HUES48 (cell line): Measurements from ENCODE around the gene TSPAN9.

ENCODE experiments used
- H3K27ac ChIP-seq: one replicate; pipeline ENCODE4 v1.7.0; 2013; ENCODE audit warnings: low read depth, low read length, inconsistent platforms
- H3K27me3 ChIP-seq: 2 replicates; pipeline ENCODE4 v1.6.1; 2013; ENCODE audit warnings: mild to moderate bottlenecking, low read length; ENCODE audit not compliant: control insufficient read depth, insufficient read depth
- H3K36me3 ChIP-seq: 2 replicates; pipeline ENCODE4 v1.6.1; 2013; ENCODE audit warnings: low read length; ENCODE audit not compliant: control insufficient read depth, insufficient read depth
- H3K4me1 ChIP-seq: 2 replicates; pipeline ENCODE4 v1.6.1; 2013; ENCODE audit warnings: mild to moderate bottlenecking, low read length; ENCODE audit not compliant: control insufficient read depth, insufficient read depth
- H3K4me3 ChIP-seq: 2 replicates; pipeline ENCODE4 v1.5.1; 2013; ENCODE audit warnings: mild to moderate bottlenecking, low read depth, low read length
- H3K9ac ChIP-seq: 2 replicates; pipeline ENCODE4 v1.6.1; 2013; ENCODE audit warnings: mild to moderate bottlenecking, low read depth, low read length, moderate library complexity
- H3K9me3 ChIP-seq: 2 replicates; pipeline ENCODE4 v1.6.1; 2013; ENCODE audit warnings: low read length; ENCODE audit not compliant: control insufficient read depth, insufficient read depth

TSPAN9 gene

GRCh38 chr12:3261782-3262359 lies 184.7 kb downstream of the TSPAN9 start:
- Histone ChIP-seq H3K36me3 (no peaks in the 10 kb centered on the region), H3K4me1 (no peaks in the 10 kb centered on the region)

GRCh38 chr12:3262470-3262869 lies 185.3 kb downstream of the TSPAN9 start:
- Histone ChIP-seq H3K4me3 (no peak overlapping the region), H3K9me3 (no peaks in the 10 kb centered on the region), H3K9ac (no peak overlapping the region), H3K27ac (no peak overlapping the region), H3K36me3 (no peaks in the 10 kb centered on the region), H3K4me1 (no peaks in the 10 kb centered on the region), H3K27me3 (no peaks in the 10 kb centered on the region)

More at GRCh38 chr12:3261782-3262359, 184.7 kb downstream of the TSPAN9 start:
- Histone ChIP-seq H3K27ac (no peak overlapping the region), H3K9me3 (no peaks in the 10 kb centered on the region), H3K27me3 (no peaks in the 10 kb centered on the region), H3K4me3 (no peak overlapping the region), H3K9ac (no peak overlapping the region)

GRCh38 chr12:3263282-3263681 lies 186.1 kb downstream of the TSPAN9 start:
- Histone ChIP-seq H3K36me3 (no peaks in the 10 kb centered on the region), H3K27ac (no peak overlapping the region), H3K4me1 (no peaks in the 10 kb centered on the region), H3K9me3 (no peaks in the 10 kb centered on the region), H3K4me3 (no peak overlapping the region), H3K27me3 (no peaks in the 10 kb centered on the region), H3K9ac (no peak overlapping the region)

- Histone ChIP-seq H3K27ac (no peak overlapping the region), H3K9ac (no peak overlapping the region), H3K27me3 (no peaks in the 10 kb centered on the region), H3K4me3 (no peak overlapping the region), H3K9me3 (no peaks in the 10 kb centered on the region), H3K4me1 (no peaks in the 10 kb centered on the region), H3K36me3 (no peaks in the 10 kb centered on the region)
These were observed 187.1 kb downstream of the TSPAN9 start for GRCh38 chr12:3263939-3264922.

GRCh38 chr12:3265406-3265805 lies 188.2 kb downstream of the TSPAN9 start:
- H3K4me3 ChIP-seq: no peak overlapping the region
- H3K36me3 ChIP-seq: no peaks in the 10 kb centered on the region
- no peak overlapping the region for H3K27ac ChIP-seq
- no peak overlapping the region for H3K9ac ChIP-seq
- no peaks in the 10 kb centered on the region for H3K27me3 ChIP-seq
- H3K9me3 ChIP-seq: no peaks in the 10 kb centered on the region
- H3K4me1 ChIP-seq: no peaks in the 10 kb centered on the region

GRCh38 chr12:3266638-3267037 lies 189.5 kb downstream of the TSPAN9 start:
- Histone ChIP-seq H3K4me3 (no peak overlapping the region), H3K9me3 (no peaks in the 10 kb centered on the region)

GRCh38 chr12:3267690-3268089 lies 190.5 kb downstream of the TSPAN9 start:
- Histone ChIP-seq H3K36me3 (no peaks in the 10 kb centered on the region), H3K9me3 (no peaks in the 10 kb centered on the region), H3K4me3 (no peak overlapping the region), H3K9ac (no peak overlapping the region), H3K27ac (no peak overlapping the region), H3K27me3 (no peaks in the 10 kb centered on the region), H3K4me1 (peaks cover 8% of the 10 kb centered on the region; the same call in 1 of the 2 replicates)

More at GRCh38 chr12:3266638-3267037, 189.5 kb downstream of the TSPAN9 start:
- no peak overlapping the region for H3K9ac ChIP-seq
- no peaks in the 10 kb centered on the region for H3K27me3 ChIP-seq
- no peaks in the 10 kb centered on the region for H3K36me3 ChIP-seq
- H3K27ac ChIP-seq: no peak overlapping the region
- H3K4me1 ChIP-seq: peaks cover 6% of the 10 kb centered on the region; the same call in 1 of the 2 replicates

GRCh38 chr12:3269594-3269993 lies 192.4 kb downstream of the TSPAN9 start:
- Histone ChIP-seq H3K9me3 (no peaks in the 10 kb centered on the region), H3K4me1 (peaks cover 8% of the 10 kb centered on the region; the same call in 1 of the 2 replicates), H3K27ac (no peak overlapping the region), H3K27me3 (no peaks in the 10 kb centered on the region), H3K9ac (no peak overlapping the region), H3K36me3 (no peaks in the 10 kb centered on the region), H3K4me3 (no peak overlapping the region)

- H3K4me1 ChIP-seq: peaks cover 8% of the 10 kb centered on the region; the same call in 1 of the 2 replicates
These were observed 194.0 kb downstream of the TSPAN9 start for GRCh38 chr12:3271146-3271545.

GRCh38 chr12:3271639-3272038 lies 194.5 kb downstream of the TSPAN9 start:
- no peaks in the 10 kb centered on the region for H3K9me3 ChIP-seq
- H3K27ac ChIP-seq: no peak overlapping the region
- peaks cover 8% of the 10 kb centered on the region; the same call in 1 of the 2 replicates for H3K4me1 ChIP-seq
- no peak overlapping the region for H3K4me3 ChIP-seq
- H3K27me3 ChIP-seq: no peaks in the 10 kb centered on the region
- no peak overlapping the region for H3K9ac ChIP-seq
- no peaks in the 10 kb centered on the region for H3K36me3 ChIP-seq

More at GRCh38 chr12:3271146-3271545, 194.0 kb downstream of the TSPAN9 start:
- no peak overlapping the region for H3K9ac ChIP-seq
- H3K4me3 ChIP-seq: no peak overlapping the region
- no peaks in the 10 kb centered on the region for H3K36me3 ChIP-seq
- no peaks in the 10 kb centered on the region for H3K27me3 ChIP-seq
- no peaks in the 10 kb centered on the region for H3K9me3 ChIP-seq
- H3K27ac ChIP-seq: no peak overlapping the region

GRCh38 chr12:3272958-3273357 lies 195.8 kb downstream of the TSPAN9 start:
- no peaks in the 10 kb centered on the region for H3K9me3 ChIP-seq
- no peak overlapping the region for H3K27ac ChIP-seq
- no peak overlapping the region for H3K9ac ChIP-seq
- H3K4me1 ChIP-seq: peaks cover 8% of the 10 kb centered on the region; the same call in 1 of the 2 replicates
- no peaks in the 10 kb centered on the region for H3K27me3 ChIP-seq
- no peak overlapping the region for H3K4me3 ChIP-seq
- no peaks in the 10 kb centered on the region for H3K36me3 ChIP-seq
